SK-N-MC (cell line): ENCODE measurements around the gene TMEM26.

Experiments
- EZH2 ChIP-seq: fragments of 200-600 bp; sonication (generic); IDR thresholded peaks from one replicate; pipeline ENCODE4 v1.6.1; 2017; ENCODE audit warnings: antibody characterized with exemption
- FOXP2 ChIP-seq: optimal IDR thresholded peaks from 2 replicates; pipeline ENCODE3; 2011; ENCODE audit warnings: mild to moderate bottlenecking, moderate library complexity; ENCODE audit not compliant: insufficient read depth; ENCODE audit errors: extremely low read length, control extremely low read depth
- POLR2AphosphoS5 ChIP-seq: IDR thresholded peaks from 2 replicates; pipeline ENCODE4 v1.6.1; 2012; ENCODE audit warnings: mild to moderate bottlenecking, low read depth, low read length, borderline replicate concordance

GRCh38 chr10:61448841-61449600 is 4.2 kb downstream of the TMEM26 start:
- TF ChIP-seq EZH2 (no peak), POLR2AphosphoS5 (no peak), FOXP2 (no peak)
